HS-5 (cell line): ENCODE measurements around the gene COL20A1.

Experiments
- DNase-seq: peaks from one replicate; pipeline ENCODE4 v3.0.0-alpha.2; 2012; ENCODE audit warnings: low read depth

Gene COL20A1

GRCh38 chr20:63278661-63279060 is 14.3 kb upstream of the COL20A1 start:
- DNase-seq: no peak

DNA sequence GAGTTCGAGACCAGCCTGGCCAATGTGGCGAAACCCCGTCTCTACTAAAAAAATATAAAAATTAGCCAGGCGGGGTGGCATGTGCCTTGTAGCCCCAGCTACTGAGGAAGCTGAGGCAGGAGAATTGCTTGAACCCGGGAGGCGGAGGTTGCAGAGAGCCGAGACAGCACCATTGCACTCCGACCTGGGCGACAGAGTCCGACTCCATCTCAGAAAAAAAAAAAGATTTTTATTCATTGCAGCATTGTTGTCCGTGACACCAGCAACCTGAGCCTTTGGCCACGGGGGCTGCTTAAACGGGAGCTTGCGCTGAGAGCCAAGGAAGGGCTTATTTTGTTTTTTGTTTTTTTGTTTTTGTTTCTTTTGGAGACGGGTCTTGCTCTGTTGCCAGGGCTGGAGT is 13.1 kb upstream of the COL20A1 start:
- no peak for DNase-seq

DNA sequence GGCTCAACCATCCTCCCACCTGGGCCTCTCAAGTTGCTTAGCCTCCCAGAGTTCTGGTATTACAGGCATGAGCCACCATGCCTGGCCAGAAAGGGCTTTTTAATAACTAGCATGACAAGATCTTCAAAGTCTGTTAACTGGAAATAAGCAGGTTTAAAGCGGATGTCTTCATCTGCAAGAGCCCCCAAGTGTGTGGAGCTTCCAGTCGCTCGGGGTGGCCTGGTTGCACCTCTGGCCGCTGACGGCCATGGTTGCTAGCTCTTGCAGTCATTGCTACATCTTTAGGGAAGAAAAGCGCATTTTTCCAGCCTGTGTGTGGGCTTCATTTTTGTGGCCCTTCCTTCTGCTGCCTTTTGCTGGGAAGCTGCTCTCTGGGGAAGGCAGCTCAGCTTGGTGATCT is 12.6 kb upstream of the COL20A1 start:
- no peak for DNase-seq

DNA sequence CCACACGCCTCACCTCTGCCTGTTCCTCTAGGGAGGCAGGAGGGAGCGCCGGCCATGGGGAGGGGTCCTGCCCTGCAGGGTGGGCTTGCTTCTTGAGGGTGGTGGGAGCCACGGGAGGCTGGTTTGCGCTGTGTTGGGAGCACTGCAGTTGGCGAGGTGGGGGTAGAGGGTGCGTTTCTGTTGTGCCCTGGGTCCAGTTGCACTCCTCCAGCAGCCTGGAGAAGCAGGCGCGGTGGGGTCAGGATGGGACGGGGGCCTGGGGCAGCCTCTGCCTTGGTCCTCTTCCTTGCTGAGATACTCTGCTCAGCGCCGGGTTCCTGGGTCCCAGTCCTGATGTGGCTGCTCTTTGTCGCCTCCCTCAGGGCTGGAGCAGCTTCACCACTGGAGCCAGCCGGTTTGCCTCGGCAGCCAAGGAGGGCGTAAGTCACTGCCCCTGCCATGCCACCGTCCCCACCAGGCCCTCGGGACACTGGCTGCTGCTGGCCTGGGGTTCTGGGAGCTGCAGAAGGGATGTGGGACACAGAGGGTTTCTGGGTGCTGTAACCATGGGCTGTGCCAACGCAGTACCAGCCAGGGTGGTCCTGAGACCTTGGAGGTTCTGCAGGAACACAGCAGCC is 11.9 kb upstream of the COL20A1 start:
- no peak for DNase-seq

- no peak for DNase-seq
Observed at GRCh38 chr20:63281742-63282665, 11.0 kb upstream of the COL20A1 start.

GRCh38 chr20:63282946-63283345 is 10.0 kb upstream of the COL20A1 start:
- no peak for DNase-seq

DNA sequence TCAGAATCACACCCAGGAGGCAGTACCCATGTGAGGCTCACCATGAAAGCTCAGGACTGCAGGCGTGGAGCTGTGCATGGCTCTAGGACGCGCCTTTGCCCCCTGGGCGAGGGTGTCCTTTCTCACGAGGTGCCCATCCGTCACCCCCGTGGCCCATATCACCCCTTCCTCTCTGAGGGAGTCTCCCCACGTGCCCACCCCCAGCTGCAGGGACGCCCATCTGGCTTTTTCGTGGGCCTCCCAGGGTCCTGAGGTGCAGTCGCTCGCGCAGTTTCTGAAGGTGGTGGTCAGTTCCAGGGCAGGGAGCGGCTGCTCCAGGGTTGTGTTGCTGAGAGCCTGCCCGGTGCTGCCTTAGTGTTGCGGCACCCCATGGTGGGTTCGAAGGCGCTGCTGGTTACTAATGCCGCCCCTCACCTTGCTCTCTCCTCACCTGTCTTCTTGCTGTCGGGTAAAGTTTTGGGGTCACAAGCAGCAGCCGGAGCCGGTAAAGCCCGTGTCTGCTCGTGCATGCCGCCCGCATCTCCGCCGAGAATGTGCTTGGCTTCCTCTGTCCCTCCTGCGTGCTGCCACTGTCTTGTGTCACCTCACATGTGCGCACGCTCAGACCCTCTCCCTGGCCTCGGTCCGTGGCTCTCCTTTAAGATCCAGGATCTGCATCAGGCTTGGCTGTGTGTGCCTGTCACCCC is 9.4 kb upstream of the COL20A1 start:
- DNase-seq: no peak

- no peak for DNase-seq
Observed at GRCh38 chr20:63284083-63284440, 8.9 kb upstream of the COL20A1 start.

DNA sequence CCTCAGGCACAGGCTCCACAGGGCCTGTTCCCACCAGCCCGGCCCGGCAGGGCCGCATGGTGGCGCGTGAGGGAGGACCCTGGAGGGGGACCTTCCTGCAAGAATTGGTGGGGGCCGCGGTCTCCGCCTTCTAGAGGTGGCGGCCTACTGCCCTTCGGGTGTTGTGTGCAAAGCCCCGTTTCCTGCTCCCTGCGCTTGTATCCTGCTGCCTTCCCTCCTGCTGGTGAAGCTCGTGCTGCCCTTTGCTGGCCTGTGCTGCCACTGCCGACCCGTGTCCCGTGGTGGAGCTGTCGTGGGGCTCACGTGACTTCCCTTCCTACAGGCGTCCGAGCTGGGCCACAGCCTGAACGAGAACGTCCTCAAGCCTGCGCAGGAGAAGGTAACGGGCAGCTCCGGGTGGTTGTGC is 8.4 kb upstream of the COL20A1 start:
- DNase-seq: no peak

- DNase-seq: no peak
Observed at GRCh38 chr20:63284981-63285524, 7.9 kb upstream of the COL20A1 start.

DNA sequence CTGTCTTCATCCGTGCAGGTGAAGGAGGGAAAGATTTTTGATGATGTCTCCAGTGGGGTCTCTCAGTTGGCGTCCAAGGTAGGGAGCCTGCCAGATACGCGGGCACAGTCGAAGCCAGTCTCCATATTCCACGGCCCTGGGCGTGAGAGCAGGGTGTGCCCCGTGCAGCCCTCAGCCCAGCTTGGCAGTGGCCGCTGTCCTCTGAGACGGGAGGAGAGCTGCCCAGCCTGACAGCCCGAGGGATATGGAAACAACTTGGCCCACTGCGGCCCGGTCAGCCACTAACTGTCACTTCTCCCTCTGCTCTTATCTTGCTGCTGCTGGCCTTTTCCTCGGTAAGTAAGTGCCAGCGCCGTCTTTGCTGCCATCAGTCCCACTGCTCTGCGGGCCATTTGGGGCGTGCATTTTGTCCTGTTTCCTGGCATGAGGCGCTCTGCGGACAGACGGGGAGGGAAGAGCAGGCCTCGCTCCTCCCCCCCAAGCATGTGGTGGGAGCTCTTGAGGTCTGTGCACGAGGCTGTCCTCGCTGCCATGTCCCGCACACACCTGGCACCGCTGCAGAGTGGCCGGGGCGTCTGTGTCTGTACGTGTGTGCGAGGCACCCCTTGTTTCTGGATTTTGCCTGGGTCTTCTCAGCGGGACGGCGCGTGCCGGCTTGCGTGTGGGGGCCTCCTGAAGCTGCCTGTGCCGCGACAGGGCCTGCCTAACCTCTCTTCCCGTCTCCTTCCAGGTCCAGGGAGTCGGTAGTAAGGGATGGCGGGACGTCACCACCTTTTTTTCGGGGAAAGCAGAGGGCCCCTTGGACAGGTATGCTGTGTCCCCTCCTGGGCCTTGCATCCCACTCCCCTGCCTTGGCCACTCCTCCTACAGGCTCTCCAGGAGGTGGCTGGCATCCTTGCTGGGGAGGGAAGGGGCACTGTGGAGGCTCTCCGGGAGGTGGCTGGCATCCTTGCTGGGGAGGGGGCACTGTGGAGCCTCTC is 7.1 kb upstream of the COL20A1 start:
- no peak for DNase-seq

- no peak for DNase-seq
Observed at GRCh38 chr20:63286781-63287696, 5.9 kb upstream of the COL20A1 start.

DNA sequence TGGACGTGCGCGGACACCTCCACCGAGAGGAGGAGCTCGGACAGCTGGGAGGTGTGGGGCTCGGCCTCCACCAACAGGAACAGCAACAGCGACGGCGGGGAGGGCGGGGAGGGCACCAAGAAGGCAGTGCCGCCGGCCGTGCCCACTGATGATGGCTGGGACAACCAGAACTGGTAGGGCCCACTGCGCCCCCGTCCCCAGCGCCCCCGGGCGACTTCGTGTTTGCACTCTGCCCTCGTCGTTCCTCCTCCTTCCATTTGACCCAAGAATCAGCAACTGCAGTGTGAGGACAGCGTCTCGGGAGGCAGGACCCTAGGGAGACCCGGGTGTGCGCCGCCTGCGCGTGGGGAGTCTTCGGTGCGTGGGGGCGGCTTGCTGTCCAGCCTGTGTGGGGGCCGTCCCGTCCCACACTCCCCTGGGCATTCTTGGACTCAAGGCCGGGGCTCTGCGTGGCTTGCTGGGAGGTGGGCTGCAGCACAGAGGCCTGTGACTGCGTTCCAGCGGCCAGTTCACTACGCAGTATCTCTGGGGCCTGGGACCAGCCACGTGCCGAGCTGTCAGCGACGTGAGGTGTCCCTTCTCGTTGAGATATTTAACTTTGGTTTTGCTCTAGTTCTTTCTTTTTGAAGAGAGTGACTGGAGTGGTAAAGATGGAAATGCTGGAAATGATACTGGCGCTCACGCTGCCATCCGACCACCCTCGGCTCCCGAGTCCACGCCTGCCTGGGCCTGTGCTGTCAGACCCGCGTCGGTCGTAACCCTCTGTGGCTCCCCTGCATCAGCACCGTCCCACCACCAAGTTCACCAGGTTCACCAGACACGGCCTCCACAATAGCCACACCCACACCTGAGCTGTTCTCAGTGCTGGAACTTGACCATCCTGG is 5.0 kb upstream of the COL20A1 start:
- no peak for DNase-seq

- no peak for DNase-seq
Observed at GRCh38 chr20:63288581-63289251, 4.3 kb upstream of the COL20A1 start.

DNA sequence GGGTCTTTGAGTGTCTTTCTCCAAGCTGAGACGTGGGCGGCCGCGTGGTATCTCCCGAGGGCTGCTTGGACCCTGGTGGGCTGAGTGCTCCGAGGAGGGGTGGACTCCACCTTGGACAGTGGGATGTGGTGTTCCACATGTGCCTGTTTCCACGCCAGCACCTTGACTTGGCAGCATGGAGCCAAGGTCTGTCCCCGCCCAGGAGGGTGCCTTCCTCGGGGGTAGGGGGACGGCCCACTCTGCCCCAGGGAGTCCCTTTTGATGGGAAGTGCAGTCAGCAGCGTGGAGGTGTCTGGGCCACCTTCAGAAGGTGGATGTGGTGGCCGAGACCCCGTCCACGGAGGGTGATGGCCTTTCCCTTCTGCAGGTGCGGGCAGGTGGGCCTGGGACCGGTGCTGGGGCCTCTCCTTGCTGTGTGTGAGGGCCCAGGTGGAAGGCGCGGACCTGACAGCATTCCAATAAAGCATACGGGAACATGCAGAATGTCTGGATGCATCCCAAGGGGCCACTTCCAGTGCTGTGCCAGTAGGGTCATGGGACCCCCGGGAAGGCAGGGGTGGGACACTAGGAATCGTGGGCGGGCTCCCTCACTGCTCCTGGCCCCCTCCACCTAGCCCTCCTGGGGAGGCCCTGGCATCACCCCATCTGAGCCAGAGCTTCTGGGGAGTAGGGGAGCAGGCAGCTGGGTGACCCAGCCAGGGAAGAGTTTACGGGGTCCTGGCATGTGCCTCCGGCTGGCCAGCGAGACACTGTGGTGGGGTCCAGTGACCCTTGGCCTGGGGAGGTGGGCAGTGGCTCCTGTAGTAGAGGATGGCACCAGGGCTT is 3.5 kb upstream of the COL20A1 start:
- no peak for DNase-seq

DNA sequence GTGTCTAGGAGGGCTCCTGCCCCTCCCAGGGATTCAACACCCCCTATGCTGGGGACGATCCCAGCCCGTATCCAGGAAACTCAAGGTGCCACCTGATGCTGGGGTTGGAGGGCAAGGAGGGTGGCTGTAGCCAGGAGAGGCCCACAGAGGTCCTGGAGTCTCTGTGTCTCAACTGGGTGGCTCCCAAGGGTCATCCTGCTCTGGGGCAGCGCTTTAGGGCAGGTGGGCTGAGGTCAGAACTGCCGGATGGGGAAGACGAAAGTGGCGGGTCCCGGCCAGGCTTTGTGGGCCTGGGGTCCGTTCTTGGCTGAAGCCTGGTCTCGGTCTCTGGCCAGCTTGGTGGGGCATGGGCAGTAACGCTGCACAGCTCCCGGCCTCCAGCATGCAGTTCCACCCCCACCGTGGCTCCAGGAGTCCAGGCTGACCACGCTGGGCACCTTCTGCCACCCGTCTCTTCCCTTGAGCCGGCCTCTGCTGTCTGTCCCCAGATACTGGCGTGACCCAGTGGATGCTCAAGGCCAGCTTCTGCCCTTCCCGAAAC is 2.8 kb upstream of the COL20A1 start:
- no peak for DNase-seq

DNA sequence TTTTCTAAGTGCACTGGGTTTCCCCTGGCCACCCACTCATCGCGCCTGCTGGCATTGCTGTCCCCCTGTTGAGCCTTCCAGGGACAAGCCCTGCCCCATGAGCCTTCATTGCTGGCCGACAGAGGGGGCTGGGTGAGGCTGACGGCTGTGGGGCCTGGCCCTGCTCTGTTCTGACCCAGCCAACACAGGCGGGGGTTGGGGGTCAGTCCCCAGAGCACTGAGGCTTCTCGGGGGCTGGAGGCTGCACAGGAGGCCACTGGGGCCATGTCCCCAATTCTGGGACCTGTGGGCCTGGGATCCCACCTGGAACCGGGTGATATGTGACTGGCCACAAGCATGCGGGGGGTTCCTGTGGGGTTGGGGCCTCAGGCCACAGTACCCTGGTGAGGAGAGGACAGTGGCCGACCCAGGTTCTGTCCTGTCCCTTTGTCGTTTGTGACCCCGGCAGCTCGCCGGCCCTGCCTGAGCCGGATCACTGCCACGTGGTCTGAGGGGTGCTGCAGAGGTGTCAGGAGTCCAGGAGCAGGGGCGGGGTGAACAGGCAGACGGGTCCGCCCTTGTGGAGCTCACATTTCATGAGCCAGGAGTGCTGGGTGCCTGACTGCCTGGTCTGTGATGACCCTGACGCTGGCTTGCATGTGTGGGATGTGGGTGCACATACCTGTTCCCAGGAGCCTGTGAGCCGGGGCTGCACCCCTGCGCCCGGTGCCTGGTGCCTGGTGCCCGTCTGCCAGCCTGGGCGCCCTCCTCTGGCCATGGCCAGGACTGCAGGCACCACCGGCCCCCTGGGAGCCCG is 2.1 kb upstream of the COL20A1 start:
- no peak for DNase-seq
